CD4-positive, alpha-beta T cell treated with Interleukin-17A for 1 hour (primary cell): ENCODE data around the gene NR1D1.
"Not testable (repeated sequence)": the region's sequence is repeated elsewhere in the genome, so short reads cannot be mapped to it uniquely, and the experiment has no call there.

Source experiments
- DNase-seq: peaks from one replicate; pipeline ENCODE4 v3.0.0-alpha.2; 2020

The NR1D1 gene

DNA sequence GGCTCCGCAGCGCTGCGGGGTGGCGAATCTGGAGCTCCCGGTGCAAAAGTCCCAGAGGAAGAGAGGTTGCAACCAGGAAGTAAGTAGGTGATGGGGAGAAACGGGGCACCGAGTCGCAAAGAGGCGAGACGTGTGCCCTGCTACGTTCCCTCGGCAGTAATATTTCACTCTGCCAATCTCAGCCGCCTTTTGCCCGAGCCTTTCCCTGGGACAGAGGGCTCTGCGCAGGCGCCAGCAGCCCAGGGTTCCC is at the start of gene NR1D1:
TSS of gene NR1D1 (minus strand) at position 171 of the 250 bp plus-strand sequence. CDS start 495 bp downstream, outside the sequence.
- no peak for DNase-seq

DNA sequence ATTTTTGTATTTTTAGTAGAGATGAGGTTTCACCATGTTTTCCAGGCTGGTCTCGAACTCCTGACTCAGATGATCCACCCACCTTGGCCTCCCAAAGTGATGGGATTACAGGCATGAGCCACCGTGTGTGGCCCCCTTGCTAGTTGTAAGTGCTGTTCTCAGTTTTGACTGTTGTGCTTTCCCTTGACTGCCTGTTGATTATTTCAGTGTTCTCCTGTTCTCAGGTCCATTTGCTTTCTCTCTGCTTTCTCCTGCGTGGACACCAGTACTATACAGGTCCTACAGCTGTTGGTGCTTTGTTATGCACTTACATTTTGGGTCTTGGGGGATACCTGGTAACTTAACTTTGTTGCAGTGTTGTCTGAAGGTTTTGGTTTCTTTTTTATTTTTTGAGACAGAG is 48.1 kb upstream of the NR1D1 start:
- no peak for DNase-seq

DNA sequence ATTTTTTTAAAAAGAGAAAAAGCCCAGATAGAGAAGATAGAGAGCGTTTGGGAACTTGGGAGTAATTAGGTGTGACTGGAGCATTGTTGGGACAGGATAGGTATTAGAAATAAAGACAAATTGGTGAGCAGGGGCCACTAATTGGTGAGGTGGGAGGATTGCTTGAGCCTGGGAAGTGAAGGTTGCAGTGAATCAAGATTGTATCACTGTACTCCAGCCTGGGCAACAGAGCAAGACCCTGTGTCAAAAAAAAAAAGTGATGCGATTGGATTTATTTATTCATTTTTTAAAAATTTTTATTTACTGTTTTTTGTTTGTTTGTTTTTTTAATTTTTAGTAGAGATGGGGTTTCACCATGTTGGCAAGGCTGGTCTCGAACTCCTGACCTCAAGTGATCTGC is 45.1 kb upstream of the NR1D1 start:
- no peak for DNase-seq

DNA sequence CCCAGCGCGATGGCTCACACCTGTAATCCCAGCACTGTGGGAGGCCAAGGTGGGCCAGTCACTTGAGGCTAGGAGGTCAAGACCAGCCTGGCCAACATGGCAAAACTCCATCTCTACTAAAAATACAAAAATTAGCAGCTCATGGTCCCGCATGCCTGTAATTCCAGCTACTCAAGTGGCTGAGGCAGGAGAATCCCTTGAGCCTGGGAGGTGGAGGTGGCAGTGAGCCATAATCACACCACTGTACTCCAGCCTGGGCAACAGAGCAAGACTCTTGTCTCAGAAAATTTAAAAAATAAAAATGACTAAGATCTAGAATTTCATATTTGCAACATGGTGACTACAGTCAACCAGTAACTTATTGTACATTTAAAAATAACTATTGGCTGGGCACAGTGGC is 42.8 kb upstream of the NR1D1 start:
- not testable (repeated sequence) for DNase-seq

DNA sequence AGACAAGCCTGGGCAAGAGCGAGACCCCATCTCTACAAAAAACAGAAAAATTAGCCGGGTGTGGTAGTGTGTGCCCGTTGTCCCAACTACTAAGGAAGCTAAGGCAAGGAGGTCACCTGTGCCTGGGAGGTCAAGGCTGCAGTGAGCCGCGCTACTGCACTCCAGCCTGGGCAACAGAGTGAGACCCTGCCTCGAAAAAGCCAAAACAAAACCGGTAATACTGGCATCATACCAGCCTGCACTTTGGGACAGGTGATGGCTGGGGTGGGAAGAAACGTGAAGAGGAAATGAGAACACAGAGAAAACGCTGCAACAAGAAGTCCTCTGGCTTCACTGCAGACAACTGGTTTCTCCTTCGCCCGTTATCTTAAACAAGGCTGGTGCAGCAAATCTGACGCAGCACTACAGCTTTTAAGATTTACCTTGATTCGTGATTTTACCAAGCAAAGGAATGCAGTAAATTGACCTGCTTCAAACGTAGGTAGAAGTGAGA is 39.2 kb upstream of the NR1D1 start:
- no peak for DNase-seq

DNA sequence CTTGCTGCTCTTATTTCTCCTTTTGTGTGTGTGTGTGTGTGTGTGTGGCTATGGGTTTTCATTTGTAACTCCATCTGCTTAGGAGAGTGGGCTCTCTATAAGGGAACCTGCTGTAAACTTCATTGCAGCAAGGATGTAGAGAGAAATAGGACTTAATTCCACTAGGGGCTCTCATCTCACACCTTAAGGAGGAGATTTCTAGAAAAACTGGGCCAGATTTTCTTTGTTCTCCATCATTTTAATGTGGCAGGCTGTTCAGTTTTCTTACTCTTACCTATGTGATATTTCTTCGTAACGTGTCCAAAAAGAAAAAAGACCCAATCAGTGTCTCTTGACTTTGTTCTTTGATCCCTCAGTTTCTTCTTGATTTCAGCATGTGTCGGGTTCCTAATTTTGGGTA is 35.4 kb upstream of the NR1D1 start:
- DNase-seq: no peak

DNA sequence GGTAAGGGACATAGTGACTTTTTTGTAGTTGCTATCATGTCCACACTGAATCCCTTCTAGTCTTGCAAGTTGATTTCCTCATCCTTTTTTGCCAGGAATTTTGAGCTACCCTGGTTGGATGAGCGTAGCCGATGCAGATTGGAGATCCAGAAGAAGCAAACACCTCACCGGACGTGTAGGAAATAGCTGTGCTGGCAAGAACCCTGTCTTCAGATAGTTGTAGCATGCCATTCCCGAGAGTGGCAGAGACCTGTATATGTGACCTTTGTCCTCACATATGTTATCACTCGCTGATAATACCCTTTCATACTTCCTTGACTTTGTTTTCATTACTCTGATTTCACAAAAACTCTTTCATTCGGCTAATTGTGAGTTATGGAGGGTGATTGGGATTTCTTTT is 33.8 kb upstream of the NR1D1 start:
- no peak for DNase-seq

DNA sequence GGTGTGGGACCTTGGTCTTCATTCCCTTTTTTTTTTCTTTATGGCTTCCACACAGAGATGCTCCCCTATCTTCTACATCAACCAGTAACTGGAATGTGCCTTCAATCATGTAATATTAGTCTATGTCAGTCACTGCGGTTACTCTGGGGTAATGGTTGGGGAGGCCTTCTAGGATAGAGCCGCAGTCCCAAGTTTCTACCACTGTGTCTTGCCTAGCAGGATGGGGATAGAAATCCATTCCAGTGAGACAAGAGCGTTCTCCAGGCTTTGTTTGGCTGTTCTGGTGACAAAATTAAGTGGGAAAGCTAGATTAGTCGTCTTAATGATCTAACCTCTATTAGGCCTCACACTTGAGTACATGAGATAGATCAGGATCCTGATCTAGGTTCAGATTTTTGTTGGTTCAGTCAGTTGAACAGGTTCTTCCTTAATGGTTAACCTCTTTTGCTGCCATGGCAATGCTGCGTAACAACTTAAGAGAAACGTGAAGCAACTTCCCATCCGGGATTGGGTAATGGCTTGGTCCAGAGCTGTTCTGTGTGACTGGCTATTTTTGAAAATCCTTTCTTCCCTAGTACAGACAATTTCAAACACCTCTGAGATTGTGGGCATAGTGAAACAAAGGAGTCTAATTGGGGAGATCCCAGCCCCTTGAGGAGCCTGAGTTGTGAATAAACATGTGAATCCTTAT is 30.1 kb upstream of the NR1D1 start:
- DNase-seq: no peak

DNA sequence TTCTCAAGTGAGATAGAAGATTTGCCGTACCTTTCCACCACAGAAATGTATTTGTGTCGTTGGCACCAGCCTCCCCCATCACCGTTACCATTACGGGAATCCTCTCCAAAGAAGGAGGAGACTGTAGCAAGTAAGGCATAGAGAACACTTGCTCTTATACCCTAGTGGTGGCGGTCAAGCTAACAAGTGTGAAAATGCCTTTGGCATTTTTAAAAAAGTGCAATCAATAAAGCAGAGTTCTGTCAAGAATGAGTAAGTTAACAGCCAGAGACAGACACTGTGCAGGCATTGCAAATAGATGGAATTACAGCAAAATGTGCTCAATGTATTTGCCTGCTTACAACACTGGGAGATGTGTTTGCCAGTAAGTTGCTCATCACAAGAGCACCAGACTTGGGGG is 29.1 kb upstream of the NR1D1 start:
- no peak for DNase-seq

DNA sequence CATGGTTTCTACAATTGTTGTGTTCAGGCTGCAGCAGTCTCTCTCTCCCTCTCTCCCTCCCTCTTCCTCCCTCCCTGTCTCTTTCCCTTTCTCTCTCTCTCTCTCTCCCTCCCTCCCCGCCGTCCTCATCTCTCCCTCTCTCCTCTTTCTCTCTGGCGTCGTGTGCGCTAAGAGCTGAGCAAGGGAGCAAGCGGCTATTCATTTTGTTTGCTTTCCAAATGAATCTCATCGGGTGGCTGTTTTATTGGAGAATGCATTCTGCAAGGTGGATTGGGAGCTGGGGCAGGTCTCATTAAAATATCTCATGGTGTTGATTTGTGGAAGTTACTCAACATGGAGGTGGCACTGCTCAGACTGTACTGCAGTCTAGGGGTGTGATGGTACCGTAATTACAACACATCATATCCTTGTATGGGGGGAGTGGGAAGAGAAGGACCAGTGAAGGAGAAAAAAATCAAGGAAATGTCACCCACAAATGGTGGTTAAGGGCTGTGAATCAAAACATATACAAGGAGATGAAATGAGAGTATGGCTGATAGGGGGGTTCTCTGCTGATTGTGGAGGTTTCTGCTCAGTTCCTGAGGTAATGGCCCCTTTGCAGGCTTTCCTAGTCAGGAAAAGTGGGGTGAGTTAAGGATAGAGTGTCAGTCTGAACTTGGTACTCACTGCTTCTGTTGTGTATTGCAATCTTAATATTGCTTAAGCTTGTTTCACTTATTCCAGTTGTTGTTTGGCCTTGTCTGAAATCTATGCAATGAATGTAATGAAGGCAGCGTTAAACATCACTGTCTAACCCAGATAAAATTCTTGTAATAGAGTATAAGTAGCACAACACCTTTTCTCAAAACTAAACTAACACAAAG is 24.1 kb upstream of the NR1D1 start:
- no peak for DNase-seq

DNA sequence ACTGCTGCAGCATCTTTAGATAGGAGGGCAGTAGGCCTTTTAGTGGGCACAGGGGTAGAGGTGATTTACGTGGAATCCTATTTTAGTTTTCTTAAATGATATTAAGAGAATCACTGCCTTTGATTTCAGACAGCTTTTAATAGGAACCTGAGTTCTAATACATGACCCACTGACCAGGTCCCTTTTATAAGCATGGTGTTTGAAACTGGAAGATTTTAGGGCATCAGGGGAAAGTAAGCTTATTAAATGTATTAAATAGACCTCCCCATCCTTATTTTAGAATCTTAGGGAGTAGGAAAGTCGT is 23.4 kb upstream of the NR1D1 start:
- no peak for DNase-seq

DNA sequence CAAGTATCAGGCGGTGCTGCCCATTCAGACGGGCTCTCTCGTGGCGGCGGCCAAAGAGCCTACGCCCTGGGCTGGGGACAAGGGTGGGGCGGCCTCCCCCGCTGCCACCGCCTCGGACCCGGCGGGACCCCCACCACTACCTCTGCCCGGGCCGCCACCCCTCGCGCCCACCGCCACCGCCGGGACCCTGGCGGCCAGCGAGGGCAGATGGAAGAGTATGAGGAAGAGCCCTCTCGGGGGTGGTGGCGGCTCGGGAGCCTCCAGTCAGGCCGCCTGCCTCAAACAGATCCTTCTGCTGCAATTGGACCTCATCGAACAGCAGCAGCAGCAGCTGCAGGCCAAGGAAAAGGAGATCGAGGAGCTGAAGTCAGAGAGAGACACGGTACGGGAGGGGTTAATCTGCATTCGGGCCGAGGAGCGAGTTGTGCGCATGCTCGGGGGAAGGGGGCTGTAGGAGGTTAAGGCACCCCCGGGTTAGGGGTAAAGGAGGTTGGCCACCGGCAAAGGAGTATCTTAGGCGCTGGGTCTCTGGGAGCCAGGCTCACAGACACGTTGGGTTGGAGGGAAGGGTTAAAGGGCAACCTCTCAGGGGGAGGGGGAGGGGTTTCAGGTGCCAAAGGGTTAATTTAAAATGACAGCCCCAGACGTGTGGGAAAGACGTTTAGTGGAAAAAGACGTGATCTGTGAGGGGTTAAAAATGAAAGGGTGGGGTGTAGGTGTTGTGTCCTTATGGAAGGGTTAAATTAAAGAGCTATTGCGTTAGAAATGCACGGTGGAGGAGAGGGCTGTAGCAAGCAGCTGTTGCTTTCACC is 22.8 kb upstream of the NR1D1 start:
- DNase-seq: peak; percentile 64

DNA sequence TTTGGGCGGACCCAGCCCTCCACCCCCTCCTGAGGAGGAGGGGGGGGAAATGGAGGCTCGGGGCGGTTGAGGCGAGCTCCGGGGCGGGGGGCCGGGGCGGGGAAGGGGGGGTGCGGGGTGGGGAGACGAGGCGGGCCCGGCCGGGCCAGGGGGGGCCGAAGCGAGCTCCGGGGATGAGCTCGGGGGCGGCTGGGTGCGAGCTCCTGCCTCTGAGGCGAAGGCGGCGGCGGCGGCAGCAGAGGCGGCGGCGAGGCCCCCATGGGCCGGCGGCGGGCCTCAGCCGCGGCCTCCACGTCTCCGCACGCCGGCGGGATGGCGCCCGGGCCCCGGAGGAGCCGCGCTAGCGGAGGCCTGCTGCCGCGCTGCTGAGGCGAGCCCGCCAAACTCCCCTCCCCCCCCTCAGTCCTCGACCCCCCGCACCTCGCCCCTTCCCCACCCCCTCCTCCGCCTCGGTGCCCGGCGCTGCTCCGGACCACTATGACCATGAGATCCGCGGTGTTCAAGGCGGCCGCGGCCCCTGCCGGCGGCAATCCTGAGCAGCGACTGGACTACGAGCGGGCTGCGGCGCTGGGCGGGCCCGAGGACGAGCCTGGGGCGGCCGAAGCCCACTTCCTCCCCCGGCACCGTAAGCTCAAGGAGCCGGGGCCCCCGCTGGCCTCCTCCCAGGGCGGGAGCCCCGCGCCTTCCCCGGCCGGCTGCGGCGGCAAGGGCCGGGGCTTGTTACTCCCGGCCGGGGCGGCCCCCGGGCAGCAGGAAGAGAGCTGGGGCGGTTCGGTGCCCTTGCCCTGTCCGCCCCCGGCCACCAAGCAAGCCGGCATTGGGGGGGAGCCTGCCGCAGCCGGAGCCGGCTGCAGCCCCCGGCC is 22.0 kb upstream of the NR1D1 start:
- no peak for DNase-seq

DNA sequence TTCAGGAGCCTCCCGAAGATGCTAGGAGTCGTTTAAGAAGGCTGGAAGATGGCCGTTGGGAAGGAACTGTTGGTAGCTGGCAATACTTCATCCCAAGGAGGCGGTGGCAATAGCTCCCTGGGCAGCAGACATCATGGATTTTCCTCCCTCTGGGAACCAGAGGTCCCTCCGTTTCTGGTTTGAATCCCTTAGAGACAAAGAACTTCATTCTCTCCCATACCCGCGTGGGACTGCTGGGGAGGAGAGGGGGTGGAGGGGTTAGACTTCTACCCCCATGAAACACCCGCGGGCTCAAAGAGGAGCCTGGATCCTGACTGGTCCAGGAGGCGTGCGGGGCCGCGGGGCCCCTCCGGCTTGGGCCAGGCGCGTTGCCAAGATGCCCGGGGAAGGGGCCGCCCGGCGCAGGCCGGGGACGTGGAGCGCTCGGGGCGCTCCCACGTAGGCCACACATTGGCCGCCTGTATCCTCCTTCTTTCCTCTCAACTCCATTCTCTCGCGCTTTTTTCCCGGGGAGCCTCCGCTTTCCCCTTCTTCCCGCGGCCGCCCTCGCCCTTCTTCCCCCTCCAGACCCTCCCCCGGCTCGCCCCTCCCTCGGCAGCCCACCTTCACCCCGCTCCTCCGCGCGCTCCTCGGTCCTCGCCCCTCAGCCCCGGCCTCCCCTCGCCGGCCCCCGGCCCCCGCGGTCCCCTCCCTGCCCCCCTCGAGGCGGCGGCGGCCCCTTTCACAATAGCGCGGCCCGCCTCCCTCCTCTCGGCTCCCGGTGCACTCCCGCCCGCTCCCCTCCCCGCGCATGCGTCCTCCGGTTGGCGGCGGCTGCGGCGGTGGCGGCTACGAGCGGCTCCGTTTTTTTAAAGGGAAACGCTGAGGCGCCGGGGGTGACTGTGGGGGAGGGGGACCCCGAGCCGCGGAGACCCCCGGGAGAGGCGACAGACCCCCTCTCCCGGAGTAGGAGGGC is 21.1 kb upstream of the NR1D1 start, which contains the start of gene MSL1:
TSS of gene MSL1 (plus strand) at position 791 of the 955 bp plus-strand sequence. CDS start 642 bp downstream, outside the sequence.
- DNase-seq: peak; percentile 89

DNA sequence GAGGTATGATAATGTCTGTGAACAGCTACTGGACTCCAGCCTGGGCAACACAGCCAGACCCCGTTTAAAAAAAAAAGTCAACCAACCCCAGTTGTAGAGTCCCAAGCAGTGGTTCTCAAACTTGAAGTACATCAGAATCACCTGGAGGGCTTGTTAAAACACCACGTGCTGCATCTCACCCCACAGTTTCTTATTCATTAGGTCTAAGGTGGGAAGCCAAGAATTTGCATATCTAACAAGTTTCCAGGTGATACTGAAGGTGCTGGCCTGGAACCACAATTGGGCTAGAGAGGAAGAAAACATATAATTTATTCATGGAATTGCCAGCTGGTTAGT is 14.7 kb upstream of the NR1D1 start:
- DNase-seq: no peak

DNA sequence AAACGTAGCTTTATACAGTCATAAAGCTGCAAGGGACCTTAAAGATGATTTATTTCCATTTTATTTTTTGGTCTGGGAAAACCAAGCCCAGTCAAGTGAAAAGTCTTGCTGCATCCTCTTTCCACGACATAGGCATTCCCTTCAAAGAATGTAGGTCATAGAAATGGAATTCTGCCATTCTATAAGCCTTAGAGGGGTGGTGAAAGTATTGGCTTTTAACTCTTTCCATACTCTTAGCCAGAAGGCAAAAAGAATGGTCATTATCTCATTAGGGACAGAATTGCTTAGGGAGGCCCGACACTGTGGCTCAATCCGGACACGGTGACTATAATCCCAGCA is 13.5 kb upstream of the NR1D1 start:
- DNase-seq: no peak

DNA sequence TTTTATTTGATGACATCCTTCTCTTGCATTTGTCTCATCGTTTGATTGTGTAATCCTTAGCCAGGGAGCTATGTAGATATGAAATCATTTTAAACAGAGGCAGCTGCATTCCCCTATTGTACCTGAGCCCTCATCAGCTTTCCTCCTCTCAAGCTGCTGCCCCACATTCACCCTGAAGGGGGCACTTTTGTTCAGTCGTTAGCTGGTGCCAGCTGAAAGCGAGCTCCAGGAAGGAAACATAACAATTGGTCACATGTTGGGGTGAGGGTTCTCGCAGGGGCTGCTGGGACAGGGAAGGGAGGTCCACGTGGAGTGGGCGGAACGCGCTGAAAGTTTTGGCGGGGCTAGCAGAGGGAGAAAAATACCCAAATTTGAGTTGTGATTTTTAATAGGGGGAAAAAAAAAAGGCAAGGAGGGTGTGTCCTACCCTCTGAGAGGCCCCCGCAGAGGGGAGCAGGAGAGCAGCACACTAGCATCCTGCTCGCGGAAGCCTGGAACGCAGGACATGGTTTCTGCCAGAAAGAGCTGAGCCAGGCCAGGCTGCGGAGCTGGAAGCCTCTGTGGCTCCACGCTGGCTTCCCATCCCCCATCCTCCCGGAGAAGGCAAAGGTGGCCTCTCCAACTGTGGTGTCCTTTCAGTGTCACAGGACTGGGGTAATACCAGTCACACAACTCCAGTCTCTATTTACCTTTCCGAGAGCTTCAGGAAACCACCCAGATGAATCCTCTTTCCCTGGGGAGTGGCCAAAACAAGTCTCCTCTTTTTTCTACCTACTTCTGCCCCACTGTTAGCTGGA is 12.9 kb upstream of the NR1D1 start:
- peak; percentile 97 for DNase-seq

DNA sequence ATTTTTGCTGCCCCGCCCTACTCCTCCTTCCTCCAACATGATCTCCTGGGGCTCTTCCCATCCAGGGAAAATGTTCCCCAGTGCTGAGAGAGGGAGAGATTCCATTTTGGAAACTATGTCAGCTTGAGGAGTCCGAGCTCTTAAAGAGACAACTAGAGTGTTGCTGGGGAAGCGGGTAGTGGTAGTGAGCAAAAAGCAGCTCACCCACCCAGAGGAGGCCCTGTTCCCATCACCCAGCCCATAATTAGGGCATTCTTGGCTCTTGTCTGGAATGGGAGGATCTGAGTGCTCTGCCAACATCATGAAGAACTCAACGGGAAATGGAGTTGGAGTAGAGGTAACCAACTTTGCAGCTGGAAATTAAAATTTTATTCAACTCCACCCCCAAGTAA is 12.3 kb upstream of the NR1D1 start:
- DNase-seq: no peak

DNA sequence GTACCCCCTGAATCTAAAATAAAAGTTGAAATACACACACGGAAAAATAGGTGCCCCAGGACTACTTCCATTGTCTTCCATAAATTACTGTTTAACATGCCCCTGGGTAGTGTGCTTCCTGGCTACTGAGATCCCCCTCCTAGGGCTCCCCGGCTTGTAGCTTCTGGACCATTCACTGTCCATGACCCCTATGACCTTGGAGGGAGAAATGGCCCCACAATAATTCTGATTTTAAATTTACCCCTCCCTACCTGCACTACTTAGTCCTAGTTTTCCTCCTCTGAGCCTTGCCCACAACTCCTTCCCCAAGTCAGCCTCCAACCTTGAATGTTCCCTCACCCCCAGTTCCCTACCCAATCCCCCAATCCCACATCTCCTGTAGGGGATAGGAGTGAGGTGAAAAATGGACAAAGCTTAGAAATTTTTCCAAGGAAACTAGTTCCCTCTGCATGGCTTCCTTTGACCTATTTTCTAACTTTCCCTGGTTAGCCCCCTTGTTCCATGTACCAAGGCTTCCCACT is 11.9 kb upstream of the NR1D1 start:
- no peak for DNase-seq

DNA sequence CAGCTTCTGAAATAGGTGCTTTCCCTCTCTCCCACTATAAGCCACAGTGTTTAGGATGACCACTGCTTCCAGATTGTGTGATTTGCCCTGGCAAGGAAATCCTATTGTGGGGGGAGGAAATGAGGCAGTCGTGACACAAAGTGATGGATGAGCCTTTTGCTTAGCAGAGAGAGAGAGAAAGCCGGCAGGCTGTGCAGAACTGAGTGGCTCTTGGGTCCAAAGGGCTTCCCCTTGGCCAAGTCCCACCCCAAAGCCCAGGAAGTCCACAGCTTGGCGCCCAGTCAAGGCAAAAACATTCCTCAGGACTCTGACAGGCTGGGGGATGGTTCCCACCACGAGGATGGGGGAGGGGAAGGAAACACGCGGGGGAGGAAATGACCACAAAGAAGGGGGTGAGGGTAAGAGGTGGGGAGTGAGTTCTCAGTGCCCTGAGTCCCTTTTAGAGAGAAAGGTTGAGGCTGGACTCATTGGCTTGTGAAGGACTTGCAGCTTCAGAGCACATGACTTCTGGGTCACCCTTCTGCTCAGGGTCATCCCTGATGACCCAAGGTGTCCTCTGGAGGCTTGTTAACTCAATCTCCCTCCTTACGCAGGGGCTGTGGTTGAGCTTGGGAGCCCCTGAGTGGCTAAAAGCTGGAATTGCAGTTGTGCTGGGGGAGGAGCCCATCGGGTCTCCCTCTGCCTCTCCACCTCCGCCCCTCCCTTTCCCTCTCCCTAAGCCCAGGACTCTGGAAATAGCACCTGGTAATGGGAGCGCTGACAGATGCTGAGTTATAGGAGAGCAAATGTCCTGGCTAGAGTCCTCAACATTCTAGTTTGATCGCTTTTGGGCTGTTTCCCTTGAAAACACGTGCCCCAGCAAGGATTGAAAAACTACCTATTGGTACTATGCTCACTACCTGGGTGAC is 11.1 kb upstream of the NR1D1 start:
- DNase-seq: peak; percentile 80
